ENCODE measurements around the gene MYH14.
"Not testable (repeated sequence)": the region's sequence is repeated elsewhere in the genome, so short reads cannot be mapped to it uniquely, and the experiment has no call there.

Gene MYH14

DNA sequence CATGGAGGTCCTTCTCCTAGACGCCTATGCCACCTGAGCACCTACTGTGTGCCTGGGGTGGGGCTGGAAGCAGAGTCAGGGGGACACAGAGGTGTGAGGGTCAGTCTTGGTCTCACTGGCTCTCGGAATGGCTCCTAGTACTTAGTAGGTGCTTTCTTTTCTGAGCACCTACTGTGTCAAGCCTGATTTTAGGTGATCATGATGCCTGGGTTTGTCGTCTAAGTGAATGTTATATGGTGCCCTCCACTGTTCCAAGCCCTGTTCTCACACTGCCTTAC is 20.0 kb downstream of the MYH14 start:
- H3K4me3 ChIP-seq (ENCODE audit: low read depth, low read length) = no peak overlapping the region

- H3K4me3 ChIP-seq (ENCODE audit: low read depth, low read length) = no peak overlapping the region
These were observed 21.7 kb downstream of the MYH14 start for GRCh38 chr19:50224986-50225747.

DNA sequence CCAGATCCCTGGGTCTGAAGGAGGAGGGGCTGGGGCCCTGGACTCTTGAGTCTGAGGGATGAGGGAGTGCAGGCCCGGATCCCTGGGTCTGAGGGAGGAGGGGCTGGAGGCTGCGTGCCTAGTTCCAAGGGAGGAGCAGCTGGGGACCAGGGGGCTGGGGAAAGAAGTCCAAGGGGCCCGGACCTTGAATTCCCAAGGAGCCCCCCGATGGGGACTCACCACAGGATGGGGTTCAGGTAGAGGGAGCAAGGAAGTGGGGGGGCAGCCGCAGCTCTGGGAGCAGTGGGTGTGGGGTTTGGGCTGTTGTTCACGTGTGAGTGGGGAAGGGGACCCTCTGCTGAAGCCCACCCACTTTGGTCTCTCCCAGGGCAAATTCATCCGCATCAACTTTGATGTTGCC is 23.1 kb downstream of the MYH14 start:
- H3K4me3 ChIP-seq (ENCODE audit: low read depth, low read length) = no peak overlapping the region

DNA sequence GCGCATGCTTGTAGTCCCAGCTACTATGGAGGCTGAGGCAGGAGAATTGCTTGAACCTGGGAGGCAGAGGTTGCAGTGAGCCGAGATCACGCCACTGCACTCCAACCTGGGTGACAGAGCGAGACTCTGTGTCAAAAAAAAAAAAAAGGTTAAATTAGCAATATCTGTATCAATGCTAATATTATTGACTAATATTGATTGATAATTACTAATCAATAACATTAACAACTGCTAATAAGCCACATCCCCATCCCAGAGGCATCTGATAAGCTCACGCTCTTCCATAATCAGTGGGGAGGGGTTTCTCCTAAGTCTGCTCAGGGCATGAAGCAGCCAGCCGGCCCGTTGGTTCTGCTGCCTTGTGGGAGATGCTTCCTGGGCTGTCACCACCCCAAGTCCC is 24.7 kb downstream of the MYH14 start:
- H3K4me3 ChIP-seq (ENCODE audit: low read depth, low read length) = not testable (repeated sequence)

GRCh38 chr19:50230379-50231351 is 27.2 kb downstream of the MYH14 start:
- no peak overlapping the region for H3K4me3 ChIP-seq (ENCODE audit: low read depth, low read length)

DNA sequence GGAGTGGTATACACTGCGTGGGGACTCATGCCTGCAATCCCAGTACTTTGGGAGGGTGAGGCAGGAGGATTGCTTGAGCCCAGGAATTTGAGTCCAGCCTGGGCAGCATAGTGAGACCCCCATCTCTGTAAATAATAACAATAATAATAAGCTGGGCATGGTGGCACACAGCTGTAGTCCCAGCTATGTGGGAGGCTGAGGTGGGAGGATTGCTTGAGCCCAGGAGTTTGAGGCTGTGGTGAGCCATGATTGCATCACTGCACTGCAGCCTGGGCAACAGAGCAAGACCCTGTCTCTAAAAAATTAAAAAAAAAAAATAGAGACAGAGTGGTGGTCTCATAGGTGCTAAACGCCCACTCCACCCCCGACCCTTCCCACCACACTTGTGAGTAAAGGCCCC is 28.0 kb downstream of the MYH14 start:
- H3K4me3 ChIP-seq (ENCODE audit: low read depth, low read length) = not testable (repeated sequence)

DNA sequence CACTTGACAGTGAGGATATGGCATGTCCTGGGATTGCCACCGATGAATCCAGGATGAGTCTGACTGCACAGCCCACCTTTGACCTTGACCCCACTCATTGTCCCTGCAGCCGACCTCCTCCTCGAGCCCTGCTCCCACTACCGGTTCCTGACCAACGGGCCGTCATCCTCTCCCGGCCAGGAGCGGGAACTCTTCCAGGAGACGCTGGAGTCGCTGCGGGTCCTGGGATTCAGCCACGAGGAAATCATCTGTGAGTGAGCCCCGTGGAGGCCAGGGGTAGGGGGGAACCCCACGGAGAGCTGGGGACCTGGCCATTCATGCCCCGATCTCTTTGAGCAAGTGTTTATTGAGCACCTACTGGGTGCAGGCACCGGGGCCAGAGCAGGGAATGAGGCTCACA is 28.4 kb downstream of the MYH14 start:
- H3K4me3 ChIP-seq (ENCODE audit: low read depth, low read length) = no peak overlapping the region

DNA sequence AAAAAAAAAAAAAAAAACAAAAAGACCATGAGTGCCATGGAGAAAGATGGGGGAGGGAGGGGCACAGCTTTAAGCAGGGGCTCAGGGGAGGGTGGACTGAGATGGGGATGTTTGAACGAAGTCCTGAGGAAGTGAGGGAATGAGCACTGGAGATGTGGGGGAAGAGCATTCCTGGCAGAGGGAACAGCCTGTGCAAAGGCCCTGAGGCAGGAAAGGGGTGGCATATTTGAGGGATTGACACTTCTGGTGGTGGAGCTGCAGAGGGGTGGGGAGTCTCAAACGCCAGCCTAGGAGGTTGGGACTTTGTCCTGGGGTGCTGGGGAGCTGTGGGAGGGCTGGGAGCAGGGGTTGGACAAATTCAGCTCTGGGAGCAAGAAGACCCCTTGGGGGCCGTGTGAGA is 29.2 kb downstream of the MYH14 start:
- no peak overlapping the region for H3K4me3 ChIP-seq (ENCODE audit: low read depth, low read length)

DNA sequence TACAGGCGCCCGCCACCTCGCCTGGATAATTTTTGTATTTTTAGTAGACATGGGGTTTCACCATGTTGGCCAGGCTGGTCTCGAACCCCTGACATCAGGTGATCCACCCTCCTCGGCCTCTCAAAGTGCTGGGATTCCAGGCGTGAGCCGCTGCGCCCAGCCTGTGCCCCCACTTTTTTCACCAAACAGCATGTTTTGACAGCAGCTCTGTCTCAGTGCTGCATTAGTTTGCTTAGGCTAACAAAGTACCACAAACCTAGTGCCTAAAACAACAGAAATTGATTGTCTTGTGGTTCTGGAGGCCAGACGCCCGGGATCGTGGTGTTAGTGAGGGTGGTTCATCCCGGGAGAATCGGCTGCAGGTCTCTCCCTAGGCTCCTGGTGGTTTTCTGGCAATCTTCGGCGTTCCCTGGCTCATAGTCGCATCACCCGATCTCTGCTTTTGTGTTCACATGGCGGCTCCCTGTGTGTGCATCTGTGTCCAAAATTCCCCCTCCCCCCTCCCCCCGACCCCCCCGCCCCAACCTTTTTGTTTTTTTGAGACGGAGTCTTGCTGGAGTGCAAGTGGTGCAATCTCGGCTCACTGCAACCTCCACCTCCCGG is 30.0 kb downstream of the MYH14 start:
- H3K4me3 ChIP-seq (ENCODE audit: low read depth, low read length) = no peak overlapping the region

- not testable (repeated sequence) for H3K4me3 ChIP-seq (ENCODE audit: low read depth, low read length)
These were observed 34.1 kb downstream of the MYH14 start for GRCh38 chr19:50237493-50237892.

DNA sequence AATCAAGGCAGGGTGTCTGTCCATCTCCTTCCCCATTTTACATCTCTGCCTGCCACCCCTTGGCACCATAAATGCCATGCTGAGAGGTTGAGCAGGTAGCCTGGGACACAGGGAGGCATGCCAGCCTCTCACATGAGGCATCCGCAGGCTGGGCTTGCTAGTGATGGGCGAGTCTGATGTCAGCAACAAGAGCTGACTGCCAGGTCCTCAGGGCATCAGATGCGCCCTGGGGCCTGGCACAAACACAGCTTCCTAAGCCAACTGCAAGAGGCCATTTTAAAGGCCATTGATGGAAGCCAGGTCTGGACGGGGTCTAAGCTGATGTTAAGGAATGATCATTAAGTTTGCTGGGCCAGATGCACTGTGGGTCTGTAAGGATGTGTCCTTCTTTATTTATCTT is 34.6 kb downstream of the MYH14 start:
- no peak overlapping the region for H3K4me3 ChIP-seq (ENCODE audit: low read depth, low read length)

GRCh38 chr19:50239921-50240590 is 36.6 kb downstream of the MYH14 start:
- no peak overlapping the region for H3K4me3 ChIP-seq (ENCODE audit: low read depth, low read length)

- H3K4me3 ChIP-seq (ENCODE audit: low read depth, low read length) = no peak overlapping the region
These were observed 39.2 kb downstream of the MYH14 start for GRCh38 chr19:50242581-50242980.

DNA sequence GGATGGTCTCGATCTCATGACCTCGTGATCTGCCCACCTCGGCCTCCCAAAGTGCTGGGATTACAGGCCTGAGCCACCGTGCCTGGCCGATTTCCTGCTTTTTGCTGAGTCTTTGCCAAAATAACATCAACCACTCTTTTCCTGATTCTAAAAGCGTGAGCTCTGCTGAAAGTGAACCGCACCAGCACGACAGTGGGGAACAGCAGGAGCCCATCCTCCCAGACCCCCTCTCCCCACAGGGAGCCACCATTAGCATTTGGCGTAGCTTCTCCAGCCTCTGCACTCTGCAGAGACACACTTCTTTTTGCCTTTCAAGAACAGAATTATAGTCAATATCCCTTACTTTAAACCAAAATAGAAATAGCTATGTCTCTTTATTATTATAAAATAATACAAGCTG is 41.3 kb downstream of the MYH14 start:
- no peak overlapping the region for H3K4me3 ChIP-seq (ENCODE audit: low read depth, low read length)

DNA sequence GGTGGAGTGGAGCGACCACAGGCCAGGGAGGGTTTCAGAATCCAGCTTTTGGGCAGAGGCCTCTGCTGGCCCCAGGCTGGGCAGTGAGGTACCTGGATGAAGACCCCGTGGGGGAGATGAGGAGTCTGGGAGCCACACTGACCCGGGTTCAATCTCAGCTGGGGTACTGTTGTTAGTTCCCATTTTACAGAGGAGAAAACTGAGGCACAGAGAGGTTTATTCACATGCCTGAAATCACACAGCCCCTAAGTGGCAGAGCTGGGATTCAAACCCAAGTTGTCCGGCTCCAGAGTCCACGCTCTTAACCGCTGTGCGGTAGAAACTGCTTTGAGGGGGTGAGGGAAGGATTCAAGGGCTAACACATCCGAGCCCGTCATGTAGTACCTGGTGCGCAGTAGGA is 45.0 kb downstream of the MYH14 start:
- H3K4me3 ChIP-seq (ENCODE audit: low read depth, low read length) = no peak overlapping the region

DNA sequence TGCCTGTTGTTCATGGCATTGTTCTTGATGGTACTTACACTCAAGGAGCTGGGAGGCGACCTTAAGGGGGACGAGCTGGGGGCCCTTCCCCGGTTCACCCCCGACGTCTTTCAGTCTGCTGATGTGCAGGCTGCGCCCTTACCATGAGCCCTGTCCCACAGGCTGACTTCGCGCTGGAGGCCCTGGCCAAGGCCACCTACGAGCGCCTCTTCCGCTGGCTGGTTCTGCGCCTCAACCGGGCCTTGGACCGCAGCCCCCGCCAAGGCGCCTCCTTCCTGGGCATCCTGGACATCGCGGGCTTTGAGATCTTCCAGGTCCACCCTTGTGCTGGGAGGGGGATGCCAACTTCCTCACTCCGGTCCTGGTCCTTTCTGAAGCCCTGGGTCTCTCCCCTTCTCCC is 45.4 kb downstream of the MYH14 start:
- H3K4me3 ChIP-seq (ENCODE audit: low read depth, low read length) = no peak overlapping the region

- H3K4me3 ChIP-seq (ENCODE audit: low read depth, low read length) = no peak overlapping the region
These were observed 46.2 kb downstream of the MYH14 start for GRCh38 chr19:50249636-50250035.

DNA sequence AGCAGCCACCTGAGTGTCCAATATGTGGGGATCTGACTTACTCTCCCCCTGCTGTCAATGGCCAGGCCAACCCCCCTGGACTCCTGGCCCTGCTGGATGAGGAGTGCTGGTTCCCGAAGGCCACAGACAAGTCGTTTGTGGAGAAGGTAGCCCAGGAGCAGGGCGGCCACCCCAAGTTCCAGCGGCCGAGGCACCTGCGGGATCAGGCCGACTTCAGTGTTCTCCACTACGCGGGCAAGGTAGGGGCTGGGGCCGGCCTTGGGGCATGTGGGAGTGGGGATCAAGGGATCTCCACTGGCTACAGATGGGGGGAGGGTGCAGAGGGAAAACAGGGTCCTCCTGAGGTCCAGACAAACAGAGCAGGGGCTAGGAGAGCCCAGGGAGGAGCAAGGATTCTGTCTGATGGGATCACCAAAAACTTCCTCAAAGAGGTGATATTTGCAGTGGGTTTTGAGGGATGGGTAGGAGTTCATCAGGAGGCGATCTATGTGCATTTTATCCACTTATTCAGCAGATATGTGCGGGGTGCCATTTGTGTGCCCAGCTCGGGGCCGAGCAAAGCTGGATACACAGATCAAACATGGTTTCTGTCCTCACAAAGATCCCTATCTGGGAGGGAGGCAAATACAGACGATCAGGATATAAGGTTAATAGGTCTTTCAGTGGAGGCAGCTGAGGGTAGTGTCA is 47.2 kb downstream of the MYH14 start:
- no peak overlapping the region for H3K4me3 ChIP-seq (ENCODE audit: low read depth, low read length)

DNA sequence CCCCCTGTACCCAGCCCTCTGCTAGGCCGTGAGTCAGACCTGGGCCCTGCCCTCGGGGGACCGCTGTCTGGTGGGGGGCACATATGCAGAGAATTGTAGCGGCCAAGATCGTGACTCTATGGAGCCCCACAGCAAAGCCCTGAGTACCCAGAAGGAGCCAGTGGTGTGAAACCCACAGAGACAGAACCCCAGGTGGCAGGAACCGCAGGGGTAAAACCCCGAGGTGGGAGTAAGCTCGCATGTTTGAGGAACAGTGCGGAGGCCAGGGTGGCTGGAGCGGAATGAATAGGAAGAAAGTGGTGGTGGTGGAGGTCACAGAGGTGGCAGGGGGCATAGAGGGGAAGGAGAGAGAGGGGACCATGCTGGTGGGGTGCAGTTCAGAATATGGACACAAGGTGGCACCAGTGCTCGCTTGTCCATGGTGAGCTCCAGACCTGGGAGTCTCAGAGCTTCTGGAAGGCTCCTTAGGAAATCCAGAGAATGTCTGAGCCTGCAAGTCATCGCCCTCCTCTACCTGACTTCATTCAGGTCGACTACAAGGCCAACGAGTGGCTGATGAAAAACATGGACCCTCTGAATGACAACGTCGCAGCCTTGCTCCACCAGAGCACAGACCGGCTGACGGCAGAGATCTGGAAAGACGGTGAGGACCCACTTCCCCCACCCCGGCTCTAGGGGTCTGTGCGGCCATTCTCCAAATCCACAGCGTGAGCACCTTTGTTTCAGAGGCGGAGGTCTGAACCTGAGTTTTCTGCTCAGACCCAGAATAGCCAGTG is 48.9 kb downstream of the MYH14 start:
- H3K4me3 ChIP-seq (ENCODE audit: low read depth, low read length) = no peak overlapping the region

DNA sequence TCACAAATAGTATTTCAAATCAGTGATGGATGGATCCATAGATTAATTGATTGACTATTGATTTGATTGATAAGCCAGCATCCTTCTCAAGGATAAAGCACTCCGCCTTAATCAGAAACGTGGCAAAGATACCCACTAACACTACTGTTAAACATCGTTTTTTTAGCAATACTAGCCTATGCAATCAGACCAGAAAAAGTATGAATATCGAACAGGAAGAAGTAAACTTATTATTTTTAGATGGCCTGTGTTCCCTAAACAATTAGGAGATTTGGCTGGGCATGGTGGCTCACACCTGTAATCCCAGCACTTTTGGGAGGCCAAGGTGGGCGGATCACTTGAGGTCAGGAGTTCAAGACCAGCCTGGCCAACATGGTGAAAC is 49.5 kb downstream of the MYH14 start:
- no peak overlapping the region for H3K4me3 ChIP-seq (ENCODE audit: low read depth, low read length)

All from iPS-11a (cell line).